Measurements from ENCODE around the gene DUSP8. TPM values are rescaled to one million over a fixed set of nuclear protein-coding genes. Genes with fewer than 3 reads are reported as not detected.

DUSP8 gene
- total and polyA plus RNA-seq, 2 of the 8 experiments (the other 6 are each of a cell fraction or from before 2014, with no cell fraction given) = 2.8 to 3.6 TPM

DNA sequence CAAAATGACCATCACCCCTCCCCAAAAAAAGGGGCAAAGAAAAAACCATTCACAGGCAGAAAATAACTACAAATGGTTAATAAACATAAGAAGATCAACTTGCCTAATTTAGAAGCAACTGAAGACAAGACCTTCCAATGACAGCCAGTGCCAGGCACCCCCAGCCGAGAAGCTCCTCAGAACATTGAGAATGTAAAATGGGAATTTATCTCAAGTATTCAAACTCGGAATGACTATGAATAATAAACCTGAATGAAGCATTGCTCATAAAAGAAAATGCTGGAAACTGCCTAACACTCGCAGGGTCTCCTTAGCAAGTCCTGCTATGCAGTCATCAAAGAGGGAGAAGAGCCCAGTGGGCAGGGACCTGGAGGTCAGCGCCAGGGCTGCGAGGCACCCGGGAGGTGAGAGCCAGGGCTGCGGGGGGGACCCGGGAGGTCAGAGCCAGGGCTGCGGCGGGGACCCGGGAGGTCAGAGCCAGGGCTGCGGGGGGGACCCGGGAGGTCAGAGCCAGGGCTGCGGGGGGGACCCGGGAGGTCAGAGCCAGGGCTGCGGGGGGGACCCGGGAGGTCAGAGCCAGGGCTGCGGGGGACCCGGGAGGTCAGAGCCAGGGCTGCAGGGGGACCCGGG lies 62.3 kb downstream of the DUSP8 start:
- DNase-seq (ENCODE audit: low read depth in 1 of 2, low spot score in 2 of 2) = no peak
- no peak overlapping the region for H3K18ac ChIP-seq (ENCODE audit: extremely low read depth, low read length)
- H3K36me3 ChIP-seq (ENCODE audit: control insufficient read depth in 2 of 4, insufficient read depth in 4 of 4, low read length in 3 of 4) = no peaks in the 10 kb centered on the region
- peaks cover 0 to 23% of the 10 kb centered on the region in 2 experiments; a peak in 1 of 4 replicates for H3K79me2 ChIP-seq (ENCODE audit: control insufficient read depth in 1 of 2, insufficient read depth in 2 of 2, low read length in 2 of 2)
- no peaks in the 10 kb centered on the region for H3K27me3 ChIP-seq (replicated peaks in 1 of 4; ENCODE audit: control insufficient read depth in 3 of 4, extremely low read depth in 1 of 4, insufficient read depth in 3 of 4, low read length in 3 of 4)
- H3K4me3 ChIP-seq (ENCODE audit: extremely low read depth in 1 of 4, insufficient read depth in 2 of 4, low read depth in 3 of 4, low read length in 4 of 4) = no peak overlapping the region
- FAIRE-seq = no peak
- no peaks in the 10 kb centered on the region for H3K23me2 ChIP-seq (ENCODE audit: low read depth, low read length)
- H3K27ac ChIP-seq (ENCODE audit: low read depth, low read length) = no peak overlapping the region
- H2BK12ac ChIP-seq (ENCODE audit: low read depth, low read length) = no peak overlapping the region
- H3K4me1 ChIP-seq (replicated peaks in 1 of 4; ENCODE audit: control insufficient read depth in 3 of 4, insufficient read depth in 4 of 4, low read length in 3 of 4) = peaks cover 0 to 21% (median 14%) of the 10 kb centered on the region in 4 experiments; a peak in 6 of 7 replicates
- H2BK15ac ChIP-seq (ENCODE audit: low read length) = no peak overlapping the region
- H2BK20ac ChIP-seq (ENCODE audit: low read length) = no peak overlapping the region
- CTCF ChIA-PET (ENCODE audit: partially characterized antibody) = no interaction called here
- no peak overlapping the region for H3K14ac ChIP-seq (ENCODE audit: insufficient read length)
- no peak overlapping the region for H3K23ac ChIP-seq (ENCODE audit: insufficient read length)
- H3K9me3 ChIP-seq (ENCODE audit: insufficient read depth in 2 of 2, low read depth in 1 of 2, low read length in 1 of 2) = no peaks in the 10 kb centered on the region
- POLR2A ChIA-PET (ENCODE audit: partially characterized antibody) = no interaction called here
- peaks cover 21% of the 10 kb centered on the region for H3K79me1 ChIP-seq (ENCODE audit: low read depth, low read length)
- no peak overlapping the region for H3K4ac ChIP-seq (replicated peaks; ENCODE audit: insufficient read length, low read depth, low read length)
- H3K4me2 ChIP-seq (ENCODE audit: insufficient read depth in 1 of 2, low read depth in 2 of 2, low read length in 2 of 2) = no peak overlapping the region
- no peak overlapping the region for H2BK5ac ChIP-seq (ENCODE audit: low read depth, low read length)
- no peak for TF ChIP-seq SAP30 (IDR thresholded peaks at IDR 0.05; ENCODE audit: insufficient read depth, insufficient replicate concordance, low read length)
- H3K9ac ChIP-seq (replicated peaks in 1 of 4; ENCODE audit: extremely low read depth in 1 of 4, low read depth in 3 of 4, low read length in 3 of 4) = no peak overlapping the region
- H2BK120ac ChIP-seq (replicated peaks; ENCODE audit: low read depth, low read length) = no peak overlapping the region
- peaks cover 2 to 16% of the 10 kb centered on the region in 2 experiments for H4K20me1 ChIP-seq (replicated peaks in 1 of 2; ENCODE audit: control insufficient read depth in 1 of 2, insufficient read depth in 2 of 2, low read length in 2 of 2)
- no peak overlapping the region for H2AK5ac ChIP-seq (ENCODE audit: low read depth, low read length)
- H3K56ac ChIP-seq (replicated peaks; ENCODE audit: insufficient read length, low read depth, low read length) = no peak overlapping the region
- no peak overlapping the region for H4K91ac ChIP-seq (replicated peaks; ENCODE audit: insufficient read length, low read length)
- H4K8ac ChIP-seq (ENCODE audit: extremely low read depth, insufficient read depth, low read length) = no peak overlapping the region
- H2AFZ ChIP-seq (ENCODE audit: low read length) = no peak overlapping the region
- WGBS, 2 experiments (ENCODE audit: extremely low coverage in 1 of 2, insufficient coverage in 1 of 2, insufficient read length in 1 of 2, insufficient replicate concordance in 2 of 2, low coverage in 1 of 2, low lambda C conversion rate in 2 of 2, missing lambda C conversion rate in 1 of 2) = 93% methylated on average over 7 of the region's 20 CpGs; no CpG with 5 or more reads in 1 of the 2 experiments
- no peak overlapping the region for H4K5ac ChIP-seq (ENCODE audit: insufficient read length, low read depth, low read length)
